DOHH2 (cell line): Measurements from ENCODE around the gene MED12L.

Experiments
- EZH2phosphoT487 ChIP-seq: fragments of 200-600 bp; sonication (generic); IDR thresholded peaks from 2 replicates; pipeline ENCODE4 v1.6.1; 2017; ENCODE audit warnings: borderline replicate concordance, mild to moderate bottlenecking, antibody characterized with exemption, low read length, moderate library complexity, mixed read lengths
- TF ChIP-seq, protein P1 (sequence below): fragments of 200-600 bp; sonication (generic); IDR thresholded peaks from one replicate; pipeline ENCODE4 v1.5.1; 2014; ENCODE audit warnings: antibody characterized with exemption, mild to moderate bottlenecking, low read depth, low read length; ENCODE audit not compliant: poor library complexity, severe bottlenecking

DNA sequence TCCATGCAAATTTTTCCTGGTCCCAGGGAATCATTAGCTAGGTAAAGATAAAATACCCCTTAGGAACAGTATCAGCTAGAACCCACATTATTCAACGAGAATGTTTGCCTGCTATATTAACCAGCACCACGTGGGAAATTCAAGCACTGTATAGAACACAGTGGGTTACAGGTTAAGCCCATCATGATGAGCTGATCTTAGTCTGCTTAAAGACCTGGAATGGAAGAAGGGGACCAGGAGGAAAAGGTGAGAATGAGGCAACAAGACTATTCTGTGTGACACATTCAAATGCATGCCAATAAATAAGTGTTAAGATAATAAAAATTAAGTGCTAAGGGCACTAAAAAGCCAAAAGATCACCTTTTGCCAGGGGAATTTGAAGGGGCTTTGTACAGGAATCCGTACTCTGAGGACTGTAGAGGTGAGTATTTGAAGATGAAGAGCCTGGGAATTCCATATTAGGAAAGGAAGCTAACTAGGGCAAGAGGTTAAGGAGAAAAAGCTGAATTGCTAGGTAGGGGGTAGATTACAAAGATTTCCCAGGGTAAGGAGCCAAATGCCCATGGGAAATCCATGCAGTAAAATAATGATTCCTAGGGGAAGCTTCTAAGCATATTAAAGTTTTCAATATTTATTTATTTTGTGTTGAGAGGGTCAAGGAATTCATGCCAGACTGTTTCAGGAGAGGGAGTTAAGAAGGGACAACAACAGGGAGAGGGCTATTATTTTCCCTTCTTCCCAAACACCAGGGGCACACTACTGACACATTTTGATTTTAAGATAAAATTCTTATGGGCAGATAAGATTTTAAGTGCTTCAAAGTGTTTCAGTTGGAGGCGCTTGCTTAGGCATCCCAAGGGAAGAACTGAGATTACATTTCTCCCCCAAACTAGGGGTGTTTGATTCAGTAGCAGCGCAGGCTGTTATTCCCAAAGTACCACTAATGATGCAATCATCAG lies 2.3 kb upstream of the MED12L start:
- TF ChIP-seq, protein P1, sequence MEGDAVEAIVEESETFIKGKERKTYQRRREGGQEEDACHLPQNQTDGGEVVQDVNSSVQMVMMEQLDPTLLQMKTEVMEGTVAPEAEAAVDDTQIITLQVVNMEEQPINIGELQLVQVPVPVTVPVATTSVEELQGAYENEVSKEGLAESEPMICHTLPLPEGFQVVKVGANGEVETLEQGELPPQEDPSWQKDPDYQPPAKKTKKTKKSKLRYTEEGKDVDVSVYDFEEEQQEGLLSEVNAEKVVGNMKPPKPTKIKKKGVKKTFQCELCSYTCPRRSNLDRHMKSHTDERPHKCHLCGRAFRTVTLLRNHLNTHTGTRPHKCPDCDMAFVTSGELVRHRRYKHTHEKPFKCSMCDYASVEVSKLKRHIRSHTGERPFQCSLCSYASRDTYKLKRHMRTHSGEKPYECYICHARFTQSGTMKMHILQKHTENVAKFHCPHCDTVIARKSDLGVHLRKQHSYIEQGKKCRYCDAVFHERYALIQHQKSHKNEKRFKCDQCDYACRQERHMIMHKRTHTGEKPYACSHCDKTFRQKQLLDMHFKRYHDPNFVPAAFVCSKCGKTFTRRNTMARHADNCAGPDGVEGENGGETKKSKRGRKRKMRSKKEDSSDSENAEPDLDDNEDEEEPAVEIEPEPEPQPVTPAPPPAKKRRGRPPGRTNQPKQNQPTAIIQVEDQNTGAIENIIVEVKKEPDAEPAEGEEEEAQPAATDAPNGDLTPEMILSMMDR = no peak
- TF ChIP-seq EZH2phosphoT487 = no peak
